Body of pancreas (tissue), 4 donors: ENCODE results near the gene KLHDC4.

ENCODE experiments used
- CTCF ChIP-seq, 7 experiments: fragments of 450-650 bp in 4 of 7; fragments of 200-600 bp in 3 of 7; sonication (generic) in 3 of 7; IDR thresholded peaks; one replicate each; pipeline ENCODE4 v1.5.1; 2016 to 2019; ENCODE audit warnings: antibody characterized with exemption in 7 of 7
- POLR2A ChIP-seq, 3 donors: fragments of 450-650 bp; IDR thresholded peaks; one replicate each; pipeline ENCODE4 v1.6.1; 2016; ENCODE audit warnings: antibody characterized with exemption in 3 of 3, mild to moderate bottlenecking in 2 of 3

- TF ChIP-seq CTCF (IDR thresholded peaks at IDR 0.05) (no peak), POLR2A (IDR thresholded peaks at IDR 0.05) (no peak)
Measured at GRCh38 chr16:87741700-87742415, 23.9 kb downstream of the KLHDC4 start.
